GM12892 (cell line): Measurements from ENCODE around the gene PPP2R5B.

Experiments
- DNase-seq: peaks from one replicate; pipeline ENCODE4 v3.0.0; 2011; ENCODE audit not compliant: insufficient read length
- FAIRE-seq: peaks from 2 replicates; lab custom pipeline; 2011; peaks lifted over from hg19 to GRCh38; lab: Jason Lieb, UNC
- POLR2A ChIP-seq: IDR thresholded peaks from 2 replicates; pipeline ENCODE4 v1.6.1; 2011; ENCODE audit warnings: low read depth, low read length, control low read depth
- POLR2AphosphoS5 ChIP-seq: IDR thresholded peaks from 2 replicates; pipeline ENCODE4 v1.6.1; 2011; ENCODE audit warnings: low read depth, low read length, control low read depth
- TAF1 ChIP-seq: IDR thresholded peaks from 2 replicates; pipeline ENCODE4 v1.6.1; 2011; ENCODE audit warnings: low read depth, mild to moderate bottlenecking, control low read depth, low read length, borderline replicate concordance

Gene PPP2R5B

DNA sequence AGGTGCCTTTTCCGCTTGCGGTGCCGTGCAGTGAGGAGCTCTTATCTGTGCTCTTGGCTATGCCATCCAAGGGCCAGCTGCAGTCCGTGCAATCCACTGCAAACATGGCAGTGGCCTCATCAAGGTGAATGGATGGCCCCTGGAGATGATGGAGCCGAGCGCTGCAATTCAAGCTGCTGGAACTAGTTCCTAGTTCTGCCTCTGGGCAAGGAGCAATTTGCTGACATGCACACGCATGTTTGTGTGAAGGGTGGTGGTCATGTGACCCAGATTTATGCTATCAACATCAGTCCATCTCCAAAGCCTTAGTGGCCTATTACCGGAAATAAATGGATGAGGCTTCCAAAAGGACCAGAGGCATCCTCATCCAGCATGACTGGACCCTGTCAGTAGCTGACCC, 43.0 kb upstream of the PPP2R5B start:
- no peak for DNase-seq
- peak; percentile 14 for FAIRE-seq
- TF ChIP-seq POLR2AphosphoS5 (no peak), TAF1 (no peak), POLR2A (no peak)

DNA sequence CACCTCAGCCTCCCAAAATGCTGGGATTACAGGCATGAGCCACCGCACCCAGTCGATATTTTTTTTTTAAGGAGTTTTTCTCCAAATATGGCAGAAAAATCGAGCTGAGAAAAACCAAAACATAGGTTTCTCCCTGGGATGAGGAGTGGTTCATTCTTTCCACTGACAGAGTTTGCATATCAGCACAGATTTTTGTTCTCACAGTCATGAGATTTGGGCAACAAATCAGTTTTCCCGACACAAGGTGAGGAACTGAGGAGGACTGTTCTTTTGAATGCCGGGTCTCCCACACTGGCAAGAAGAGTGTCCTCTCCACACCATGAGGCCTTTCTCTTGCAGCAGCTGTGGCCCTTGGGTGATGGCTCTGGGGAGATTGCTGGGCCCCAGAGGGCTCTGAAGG, 42.2 kb upstream of the PPP2R5B start:
- no peak for DNase-seq

DNA sequence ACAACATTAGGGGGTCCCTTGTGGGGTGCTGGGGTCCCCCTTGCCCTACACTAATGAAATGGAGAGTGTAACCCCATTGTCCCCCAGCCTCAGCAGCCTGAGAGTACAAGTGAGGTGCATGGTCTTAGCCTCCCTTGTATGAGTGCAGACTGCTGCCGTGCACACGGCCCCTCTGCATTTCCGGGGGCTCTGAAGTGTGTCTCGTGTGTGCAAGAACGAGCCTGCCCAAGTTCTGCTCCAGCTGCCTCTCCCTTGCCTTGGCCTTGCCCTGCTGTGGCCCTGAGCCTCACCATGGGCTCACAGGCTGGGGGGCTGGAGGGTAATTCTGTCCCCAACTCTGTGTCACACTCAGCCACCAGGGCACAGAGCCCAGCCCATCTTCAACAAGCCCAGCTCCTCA, 40.9 kb upstream of the PPP2R5B start:
- FAIRE-seq (no peak), DNase-seq (no peak)
- no peak for TF ChIP-seq POLR2AphosphoS5
- no peak for TF ChIP-seq TAF1
- no peak for TF ChIP-seq POLR2A

More for the DNA sequence above, 42.2 kb upstream of the PPP2R5B start:
- TF ChIP-seq POLR2AphosphoS5, result no peak
- TF ChIP-seq POLR2A, result no peak
- no peak for TF ChIP-seq TAF1
- FAIRE-seq, result no peak

DNA sequence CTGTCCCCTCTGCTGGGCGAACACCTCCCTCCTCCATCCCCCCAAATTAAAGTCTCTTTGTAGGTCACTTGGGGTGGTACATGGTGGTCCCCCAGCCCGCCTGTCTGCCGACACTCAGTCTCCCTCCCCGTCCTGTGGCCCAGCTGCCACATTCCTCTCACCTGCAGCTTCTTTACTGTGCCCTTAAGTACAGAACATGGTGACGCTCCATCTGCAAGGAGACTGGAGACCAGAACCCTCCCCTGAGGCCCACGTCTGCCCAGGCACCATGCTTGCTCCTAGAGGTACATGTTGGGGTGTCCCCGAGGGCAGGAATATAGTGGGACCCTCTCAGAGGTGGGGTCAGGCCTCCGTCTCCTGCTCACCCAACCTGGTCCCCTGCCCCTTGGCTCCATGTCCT, 40.5 kb upstream of the PPP2R5B start:
- FAIRE-seq (no peak), DNase-seq (no peak)
- TF ChIP-seq TAF1, result no peak
- TF ChIP-seq POLR2AphosphoS5, result no peak
- TF ChIP-seq POLR2A, result no peak

DNA sequence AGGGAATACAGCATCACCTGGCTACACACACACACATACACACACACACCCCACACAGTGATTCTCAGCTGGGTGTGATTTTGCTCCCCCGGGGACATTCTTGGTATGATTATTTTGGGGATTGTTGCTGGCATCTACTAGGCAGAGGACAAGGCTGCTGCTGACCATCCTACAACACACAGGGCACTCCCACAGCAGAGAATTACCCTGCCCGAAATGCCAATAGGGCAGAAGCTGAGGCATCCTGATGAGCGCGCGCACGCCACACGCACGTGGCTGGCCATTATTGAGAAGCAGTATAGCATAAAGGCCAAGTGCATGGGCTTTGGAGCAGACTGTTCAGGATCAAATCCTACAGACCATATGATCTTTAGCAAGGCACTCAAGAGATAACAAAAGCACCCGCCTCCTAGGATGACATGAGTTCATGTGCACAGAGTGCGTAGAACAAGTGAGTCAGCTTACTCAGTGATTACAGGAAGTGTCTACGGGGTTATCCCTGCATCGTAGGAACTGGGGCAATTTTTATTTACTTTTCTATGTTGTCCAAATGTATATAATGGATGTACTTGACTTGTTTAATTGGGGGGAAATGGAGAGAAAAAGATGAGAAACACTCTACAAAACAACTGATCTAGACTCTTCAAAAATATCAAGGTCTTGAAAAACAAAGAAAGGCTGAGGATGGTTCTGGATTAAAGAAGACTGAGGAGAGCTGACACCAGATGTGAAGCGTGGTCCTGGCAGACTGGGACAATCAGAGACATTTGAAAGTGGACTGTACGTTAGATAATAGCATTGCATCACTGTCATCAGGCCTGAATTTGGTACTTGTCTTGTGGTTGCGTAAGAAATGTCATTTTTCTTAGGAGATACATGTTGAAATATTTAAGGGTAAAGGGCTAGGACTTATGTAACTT, 38.9 kb upstream of the PPP2R5B start:
- DNase-seq (no peak), FAIRE-seq (no peak)
- TF ChIP-seq POLR2A (no peak), POLR2AphosphoS5 (no peak), TAF1 (no peak)

DNA sequence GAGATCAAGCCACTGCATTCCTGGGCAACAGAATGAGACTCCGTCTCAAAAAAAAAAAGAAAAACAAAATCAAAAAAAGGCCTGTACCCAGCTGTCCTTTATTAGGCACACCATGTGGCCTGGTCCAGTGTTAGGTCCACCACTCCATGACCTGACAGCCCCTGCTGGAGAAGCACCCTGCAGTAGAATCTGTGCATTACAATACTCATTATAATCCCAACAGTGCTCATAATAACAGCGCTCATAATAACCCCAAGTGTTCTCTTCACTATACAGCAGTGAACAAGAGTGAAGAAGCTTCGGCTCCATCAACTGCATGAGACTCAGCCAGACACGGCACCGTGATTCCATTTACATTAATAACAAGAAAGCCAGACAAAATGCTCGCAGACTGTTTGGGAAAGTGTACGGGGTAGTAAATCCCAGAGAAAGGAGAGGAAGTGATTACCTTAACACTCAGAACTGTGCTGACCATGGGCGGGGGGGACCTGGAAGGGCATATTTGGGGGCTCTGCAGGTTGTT, 37.2 kb upstream of the PPP2R5B start:
- no peak for FAIRE-seq
- no peak for DNase-seq
- TF ChIP-seq TAF1 (no peak), POLR2AphosphoS5 (no peak), POLR2A (no peak)

DNA sequence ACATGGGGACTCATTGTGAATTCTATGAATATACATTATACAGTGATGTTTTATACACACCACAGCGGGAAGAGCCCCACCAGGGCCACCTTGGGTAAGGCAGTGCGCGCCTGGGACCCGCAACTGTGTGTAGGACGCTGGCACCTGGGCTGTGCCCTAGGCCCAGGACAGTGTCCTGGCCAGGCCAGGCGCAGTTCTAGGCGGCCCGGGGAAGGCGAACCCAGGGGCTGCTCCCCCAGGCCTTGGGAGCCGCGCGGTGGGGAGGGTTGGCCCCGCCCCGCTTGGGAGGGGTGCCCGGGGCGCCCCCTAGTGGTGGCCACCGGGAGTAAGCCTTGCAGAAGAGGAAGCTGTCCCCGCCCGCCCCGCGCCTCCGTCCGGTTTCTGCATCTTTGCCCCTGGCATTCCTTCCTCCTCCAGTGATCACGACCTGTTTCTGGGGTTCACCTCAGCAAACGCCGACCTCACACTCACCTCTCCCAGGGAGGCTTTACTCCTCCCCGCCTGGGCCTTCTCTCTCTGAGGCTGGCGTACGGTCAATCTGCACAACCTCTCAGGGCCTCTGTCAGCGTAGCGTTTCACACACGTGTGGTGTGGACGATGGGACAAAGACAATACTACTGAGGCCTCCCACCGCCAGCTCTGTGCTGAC, 36.6 kb upstream of the PPP2R5B start:
- FAIRE-seq (peak; percentile 94), DNase-seq (peak; percentile 94)
- TF ChIP-seq POLR2AphosphoS5, result no peak
- TF ChIP-seq POLR2A, result no peak; the same call in 1 of the 2 replicates
- no peak for TF ChIP-seq TAF1

DNA sequence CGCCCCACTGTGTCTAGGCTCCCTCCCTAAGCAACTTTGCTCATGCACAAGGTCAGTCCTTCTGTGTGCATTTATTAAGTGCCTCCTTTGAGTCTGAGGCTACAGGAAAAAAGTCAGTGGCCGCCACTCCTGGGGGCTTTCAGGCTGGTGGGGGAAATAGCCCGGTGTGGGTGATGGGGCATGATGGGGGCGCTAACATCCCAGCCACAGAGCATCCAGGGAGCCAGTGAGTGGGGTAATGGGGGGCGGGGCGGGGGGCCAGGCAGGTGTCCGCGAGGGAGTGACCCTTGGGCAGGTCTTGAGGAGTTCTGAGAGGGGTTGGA, 36.1 kb upstream of the PPP2R5B start:
- FAIRE-seq, result no peak
- TF ChIP-seq POLR2A (no peak), TAF1 (no peak), POLR2AphosphoS5 (no peak)
- DNase-seq, result no peak

DNA sequence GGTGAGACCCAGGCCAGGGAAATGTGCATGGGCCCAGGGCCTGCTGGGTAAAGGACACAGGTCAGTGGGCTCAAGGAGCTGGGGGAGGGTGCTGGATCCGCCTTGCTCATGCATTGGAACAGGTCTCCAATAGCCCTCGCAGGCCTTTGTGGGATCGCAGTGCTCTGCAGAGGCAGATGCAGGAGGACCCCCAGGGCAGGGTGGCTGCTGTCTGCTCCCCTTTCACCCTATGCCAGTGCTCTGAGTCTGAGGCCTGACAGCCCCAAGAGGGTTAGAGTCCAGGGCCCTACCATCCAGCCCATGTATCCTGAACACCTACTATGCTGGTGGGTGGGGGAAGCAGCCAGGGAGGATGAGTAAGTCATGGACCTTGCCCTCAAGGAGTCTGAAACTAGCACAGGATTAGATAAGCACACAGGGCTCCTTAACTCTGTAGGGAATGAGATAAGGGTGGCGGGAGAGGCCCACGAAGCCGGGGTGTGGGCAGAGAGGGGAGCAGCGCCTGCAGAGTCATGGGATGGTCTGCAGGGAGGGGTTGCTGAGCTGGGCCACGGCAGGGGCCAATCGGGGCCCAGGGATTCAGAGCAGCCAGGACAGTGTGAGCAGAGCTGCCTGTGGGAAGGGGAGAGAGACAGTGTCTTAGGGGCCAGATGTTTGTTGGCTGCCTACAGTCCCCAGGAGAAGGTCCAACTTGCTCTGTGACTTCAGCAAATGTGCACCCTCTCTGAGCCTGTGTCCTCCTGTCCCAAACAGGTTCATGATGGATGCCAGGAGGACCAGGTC, 35.6 kb upstream of the PPP2R5B start:
- TF ChIP-seq TAF1, result no peak
- no peak for TF ChIP-seq POLR2AphosphoS5
- no peak for TF ChIP-seq POLR2A
- FAIRE-seq (no peak), DNase-seq (no peak)

DNA sequence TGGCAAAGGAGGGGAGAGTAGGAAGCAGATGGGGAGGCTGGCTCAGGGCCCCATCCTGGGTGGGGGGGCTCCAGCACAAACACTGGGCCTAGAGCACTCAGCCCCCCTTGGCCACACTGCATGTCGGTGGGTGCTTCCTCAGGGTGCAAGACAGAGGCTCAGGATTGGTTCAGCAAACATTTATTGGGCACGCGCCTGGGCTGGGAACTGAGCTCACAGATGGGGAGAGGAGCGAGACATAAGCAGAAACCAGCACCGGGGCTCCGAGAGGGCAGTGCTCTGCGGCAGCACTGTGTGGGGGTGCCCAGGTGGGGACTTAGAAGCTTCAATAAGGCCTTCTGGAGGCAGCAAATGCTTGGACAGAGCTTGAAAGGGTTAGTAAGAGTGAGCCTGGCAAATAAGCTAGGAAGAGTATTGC, 34.0 kb upstream of the PPP2R5B start:
- no peak for FAIRE-seq
- DNase-seq, result no peak
- TF ChIP-seq TAF1 (no peak), POLR2A (no peak), POLR2AphosphoS5 (no peak)
